Activated B cell treated with CpG ODN at 0.5 μM for 24 hours (primary cell): Measurements from ENCODE around the gene MPG. TPM values are rescaled to one million over a fixed set of nuclear protein-coding genes. Genes with fewer than 3 reads are reported as not detected.

ENCODE experiments used
- ATAC-seq: fragments of 200-7000 bp; cut with Tn5 transposase; one replicate; pipeline ENCODE4 v1.10.0; 2021; ENCODE audit warnings: low read depth, mild to moderate bottlenecking, moderate library complexity
- CTCF ChIA-PET: fragments of 350-600 bp; sonication (Branson Sonifier 250); formaldehyde crosslinking; loops from one replicate; lab custom pipeline; 2021; ENCODE audit warnings: antibody characterized with exemption; lab: Charles Lee
- POLR2A ChIA-PET: fragments of 350-600 bp; sonication (Branson Sonifier 250); formaldehyde crosslinking; loops from one replicate; lab custom pipeline; 2021; ENCODE audit warnings: antibody characterized with exemption; lab: Charles Lee
- DNase-seq: peaks from one replicate; pipeline ENCODE4 v3.0.0; 2022
- H3K27ac Mint-ChIP-seq: one replicate; pipeline ENCODE4 v1.8.0; 2020; ENCODE audit warnings: mixed read lengths
- H3K27me3 Mint-ChIP-seq: one replicate; pipeline ENCODE4 v1.8.0; 2021; ENCODE audit warnings: mixed read lengths
- H3K36me3 Mint-ChIP-seq: one replicate; pipeline ENCODE4 v1.8.0; 2021; ENCODE audit warnings: low read depth, mixed read lengths
- H3K4me1 Mint-ChIP-seq: one replicate; pipeline ENCODE4 v1.8.0; 2021; ENCODE audit warnings: mixed read lengths
- H3K4me3 Mint-ChIP-seq: one replicate; pipeline ENCODE4 v1.8.0; 2020; ENCODE audit warnings: mild to moderate bottlenecking, mixed read lengths
- H3K9me3 Mint-ChIP-seq: one replicate; pipeline ENCODE4 v1.8.0; 2020; ENCODE audit warnings: mixed read lengths
- CTCF ChIP-seq: fragments of 200-600 bp; IDR thresholded peaks from one replicate; pipeline ENCODE4 v1.8.0; 2022; ENCODE audit warnings: antibody characterized with exemption, mild to moderate bottlenecking
- intact Hi-C: fragments of 100-400 bp; cut with micrococcal nuclease; formaldehyde crosslinking; loops from one replicate; pipeline ENCODE4 v1.15.1; 2024
- total RNA-seq: library from RNA; stranded (reverse); gene quantifications from 2 replicates; pipeline ENCODE4 v1.2.3, GENCODE V29; 2022

The MPG gene
- total RNA-seq, 1 donor from 2014 or later, result 51.7 TPM

- DNase-seq (no peak), ATAC-seq (peak; percentile 19)
- TF ChIP-seq CTCF, result no peak
- peaks cover 6% of the 10 kb centered on the region for H3K27me3 Mint-ChIP-seq
- peak overlapping the region; percentile 88 for H3K27ac Mint-ChIP-seq
- intact Hi-C loops, result loop anchor here (2.0 kb wide), 1 partner anchor 60 kb away; the partner anchor contains the start of gene NPRL3
- peaks cover 17% of the 10 kb centered on the region for H3K36me3 Mint-ChIP-seq
- peaks cover 40% of the 10 kb centered on the region for H3K4me1 Mint-ChIP-seq
- ChIA-PET POLR2A (interaction anchor here (0.9 to 2.6 kb wide), 6 partner anchors 11 to 283 kb away, joined by 4 to 16 read pairs (median 8); partner anchors contain the start of genes POLR3K and SNRNP25), CTCF (interaction anchor here (1.9 to 3.2 kb wide), 2 partner anchors 13 to 18 kb away, joined by 4 to 19 read pairs; no protein-coding TSS in a partner anchor)
- H3K4me3 Mint-ChIP-seq, result peak overlapping the region; percentile 91
- no peaks in the 10 kb centered on the region for H3K9me3 Mint-ChIP-seq
Measured at GRCh38 chr16:78444-79150, 572 bp downstream of the MPG start.

GRCh38 chr16:79151-80054 is 1.4 kb downstream of the MPG start:
- H3K27ac Mint-ChIP-seq, result peak overlapping the region; percentile 88
- peaks cover 48% of the 10 kb centered on the region for H3K4me1 Mint-ChIP-seq
- no peak for TF ChIP-seq CTCF
- intact Hi-C loops, result loop anchor here (2.0 kb wide), 1 partner anchor 59 kb away; the partner anchor contains the start of gene NPRL3
- H3K27me3 Mint-ChIP-seq, result peaks cover 2% of the 10 kb centered on the region
- ChIA-PET POLR2A (interaction anchor here (0.9 to 1.2 kb wide), 2 partner anchors 10 to 283 kb away, joined by 4 to 5 read pairs; no protein-coding TSS in a partner anchor), CTCF (interaction anchor here (1.9 kb wide), 1 partner anchor 14 kb away, joined by 4 read pairs; no protein-coding TSS in a partner anchor)
- H3K9me3 Mint-ChIP-seq, result no peaks in the 10 kb centered on the region
- no peak for DNase-seq
- H3K36me3 Mint-ChIP-seq, result peaks cover 21% of the 10 kb centered on the region
- no peak for ATAC-seq
- peak overlapping the region; percentile 91 for H3K4me3 Mint-ChIP-seq

GRCh38 chr16:83060-83603 is 5.1 kb downstream of the MPG start:
- ATAC-seq (no peak), DNase-seq (no peak)
- Mint-ChIP-seq H3K9me3 (no peaks in the 10 kb centered on the region), H3K36me3 (peaks cover 49% of the 10 kb centered on the region), H3K27ac (peak overlapping the region; percentile 37), H3K4me1 (peaks cover 45% of the 10 kb centered on the region), H3K27me3 (no peaks in the 10 kb centered on the region), H3K4me3 (no peak overlapping the region)
- CTCF ChIA-PET, result interaction anchor here (0.7 to 3.7 kb wide), 2 partner anchors 13 to 17 kb away, joined by 3 to 22 read pairs; no protein-coding TSS in a partner anchor
- POLR2A ChIA-PET, result no interaction called here
- intact Hi-C loops, result no loop called here
- no peak for TF ChIP-seq CTCF

- DNase-seq, result no peak
- Mint-ChIP-seq H3K9me3 (no peaks in the 10 kb centered on the region), H3K4me3 (peak overlapping the region; percentile 58), H3K27ac (peak overlapping the region; percentile 91), H3K27me3 (no peaks in the 10 kb centered on the region), H3K4me1 (peaks cover 40% of the 10 kb centered on the region), H3K36me3 (peaks cover 56% of the 10 kb centered on the region)
- ChIA-PET POLR2A (interaction anchor here (0.8 to 1.3 kb wide), 4 partner anchors 13 to 47 kb away, joined by 3 to 5 read pairs (median 4); no protein-coding TSS in a partner anchor), CTCF (interaction anchor here (1.4 to 3.7 kb wide), 4 partner anchors 12 to 23 kb away, joined by 3 to 22 read pairs (median 10); no protein-coding TSS in a partner anchor)
- TF ChIP-seq CTCF, result no peak
- no peak for ATAC-seq
- intact Hi-C loops, result loop anchor here (1.0 kb wide), 2 partner anchors 13 to 19 kb away; no protein-coding TSS in a partner anchor
Measured at GRCh38 chr16:83781-84615, 6.0 kb downstream of the MPG start.
